Activated CD4-positive, alpha-beta T cell treated with anti-CD3 and anti-CD28 coated beads, Interleukin-2, Interleukin-4, amounts not matched to agents 100 ng/mL and 50 ng/mL, durations not matched to agents 16 hours and 8 hours (primary cell): ENCODE results near the gene ARHGEF28.

Experiments
- DNase-seq: peaks from one replicate; pipeline ENCODE4 v3.0.0-alpha.2; 2020; ENCODE audit warnings: low spot score

The ARHGEF28 gene

GRCh38 chr5:73619606-73620333 lies 6.2 kb upstream of the ARHGEF28 start:
- DNase-seq, result no peak

DNA sequence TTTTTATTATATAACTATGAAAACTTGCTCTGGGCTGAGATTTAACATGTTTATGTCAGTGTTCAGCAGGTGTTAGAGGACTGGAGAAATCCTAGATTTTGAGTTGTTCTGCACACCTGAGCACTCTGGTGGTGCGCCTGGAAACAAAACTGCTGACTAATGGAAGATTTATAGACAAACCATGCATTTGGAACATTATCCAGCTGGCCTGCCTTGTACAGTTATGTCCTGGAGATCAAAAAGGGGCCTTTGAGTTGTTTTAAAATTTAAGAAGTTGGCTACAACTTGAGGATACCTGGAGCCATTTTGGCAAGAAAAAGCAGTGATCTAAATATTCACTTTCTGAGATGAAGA lies 5.7 kb upstream of the ARHGEF28 start:
- no peak for DNase-seq

DNA sequence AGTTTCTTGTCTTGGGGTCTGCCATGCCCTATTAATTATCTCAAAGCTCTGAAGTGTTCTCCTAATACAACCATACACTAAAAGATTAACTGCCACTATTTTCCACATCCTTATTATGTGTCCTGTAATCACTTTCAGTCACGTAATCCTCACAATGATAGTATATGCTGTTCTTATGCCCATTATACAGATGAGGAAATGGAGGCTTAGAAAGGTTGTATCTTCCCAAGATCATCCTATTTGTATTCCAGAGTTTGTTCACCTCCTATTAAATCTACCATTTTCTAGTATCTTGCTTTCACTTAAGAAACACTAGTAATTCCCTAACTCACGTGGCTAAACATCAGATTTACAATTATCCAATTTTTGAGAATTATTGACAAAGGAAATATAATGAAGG lies 2.9 kb upstream of the ARHGEF28 start:
- no peak for DNase-seq

- no peak for DNase-seq
Measured at GRCh38 chr5:73623901-73624404, 2.0 kb upstream of the ARHGEF28 start.

DNA sequence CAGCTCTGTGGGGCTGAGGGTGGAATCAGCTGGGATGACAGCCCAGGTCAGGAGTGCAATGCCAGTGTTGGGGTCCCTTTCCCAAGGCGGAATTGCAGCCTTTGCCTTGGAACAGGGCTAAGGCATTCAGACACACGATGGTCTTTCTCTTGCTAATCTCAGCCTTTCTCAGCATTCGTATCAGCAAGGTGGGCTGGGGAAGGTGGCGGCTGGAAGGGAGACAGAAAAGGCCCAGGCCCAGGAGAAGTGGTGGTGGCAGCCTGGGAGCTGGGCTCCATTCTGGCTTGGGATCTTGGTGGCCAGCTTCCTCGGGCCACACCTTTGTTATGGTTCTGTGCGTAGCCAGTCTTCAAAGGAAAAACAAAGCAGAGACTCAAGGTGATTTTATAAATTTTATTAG lies 1.1 kb upstream of the ARHGEF28 start:
- DNase-seq, result no peak

- no peak for DNase-seq
Measured at GRCh38 chr5:73625372-73625943, 538 bp upstream of the ARHGEF28 start.

- DNase-seq, result no peak
Measured at GRCh38 chr5:73626814-73627313, 868 bp downstream of the ARHGEF28 start.

- DNase-seq, result no peak
Measured at GRCh38 chr5:73629456-73629855, 3.5 kb downstream of the ARHGEF28 start.

- DNase-seq, result no peak
Measured at GRCh38 chr5:73630765-73631164, 4.8 kb downstream of the ARHGEF28 start.

DNA sequence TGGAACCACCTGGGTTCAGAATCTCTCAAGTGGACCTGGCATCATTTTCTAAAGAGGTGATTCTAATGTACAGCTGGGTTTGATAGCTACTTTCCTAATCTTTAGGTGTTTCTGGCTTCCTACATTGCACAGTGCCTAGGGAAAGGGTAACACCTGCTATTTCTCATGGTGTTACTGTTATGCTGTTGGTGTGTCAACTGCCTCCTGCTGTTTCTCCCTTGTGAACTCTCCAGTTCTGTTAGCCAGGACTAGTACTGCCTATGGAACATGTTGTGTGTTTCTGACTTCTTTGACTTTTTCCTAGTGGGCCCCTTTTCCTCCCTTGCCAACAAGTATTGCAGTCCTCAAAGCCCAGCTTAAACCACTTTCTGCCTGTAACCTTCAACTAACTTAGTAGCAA lies 5.5 kb downstream of the ARHGEF28 start:
- no peak for DNase-seq

DNA sequence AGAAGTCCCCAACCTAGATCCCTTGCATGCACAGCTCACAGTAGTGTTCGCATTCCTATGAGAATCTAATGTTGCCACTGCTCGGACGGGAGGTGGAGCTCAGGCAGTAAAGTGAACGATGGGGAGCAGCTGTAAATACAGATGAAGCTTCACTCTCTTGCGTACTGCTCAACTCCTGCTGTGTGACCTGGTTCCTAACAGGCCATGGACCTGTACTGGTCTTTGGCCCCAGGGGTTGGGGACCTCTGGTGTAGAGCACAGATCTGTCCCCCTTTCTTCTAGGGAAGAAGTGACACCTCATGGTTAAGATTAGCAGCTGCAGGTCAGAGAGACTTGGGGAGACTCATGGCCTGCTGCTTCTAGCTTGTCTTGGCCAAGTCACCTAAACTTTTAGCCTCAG lies 7.1 kb downstream of the ARHGEF28 start:
- DNase-seq, result no peak

GRCh38 chr5:73636408-73636807 lies 10.4 kb downstream of the ARHGEF28 start:
- DNase-seq, result no peak

- no peak for DNase-seq
Measured at GRCh38 chr5:73637565-73637964, 11.6 kb downstream of the ARHGEF28 start.

DNA sequence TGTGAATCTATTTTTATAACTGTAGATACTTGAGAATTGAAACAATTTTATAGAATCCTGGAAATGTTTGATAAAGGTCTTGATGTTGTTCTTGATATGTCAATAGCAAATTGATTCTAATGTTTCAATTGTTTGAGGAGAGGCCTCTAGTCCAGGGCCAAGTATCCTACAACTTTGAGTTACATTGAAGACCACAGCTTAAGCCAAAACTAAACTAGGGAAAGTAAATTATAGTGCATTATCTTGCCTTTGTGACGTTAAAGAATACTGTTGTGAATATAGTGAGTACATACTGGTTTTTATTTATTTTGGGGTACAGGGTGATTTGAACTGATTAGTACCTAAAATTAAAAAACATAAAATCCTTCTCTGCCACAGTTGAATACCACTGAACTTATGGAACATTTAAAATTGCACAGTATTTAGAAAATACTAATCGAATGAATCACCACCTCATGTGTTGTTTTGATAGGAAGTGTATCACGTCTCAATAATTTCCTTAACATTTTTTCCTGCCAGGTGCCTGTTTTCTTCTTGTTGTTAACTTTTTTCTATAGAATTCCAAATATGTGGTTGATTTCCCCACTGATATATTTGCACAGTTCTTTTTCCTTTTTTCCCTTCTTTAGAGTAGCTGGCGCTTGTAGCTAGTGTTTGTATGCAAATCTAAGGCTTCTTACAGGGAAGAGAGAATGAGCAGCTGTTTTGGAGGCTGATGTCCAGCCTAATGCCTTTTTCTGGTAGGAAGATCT lies 12.5 kb downstream of the ARHGEF28 start:
- DNase-seq, result no peak

DNA sequence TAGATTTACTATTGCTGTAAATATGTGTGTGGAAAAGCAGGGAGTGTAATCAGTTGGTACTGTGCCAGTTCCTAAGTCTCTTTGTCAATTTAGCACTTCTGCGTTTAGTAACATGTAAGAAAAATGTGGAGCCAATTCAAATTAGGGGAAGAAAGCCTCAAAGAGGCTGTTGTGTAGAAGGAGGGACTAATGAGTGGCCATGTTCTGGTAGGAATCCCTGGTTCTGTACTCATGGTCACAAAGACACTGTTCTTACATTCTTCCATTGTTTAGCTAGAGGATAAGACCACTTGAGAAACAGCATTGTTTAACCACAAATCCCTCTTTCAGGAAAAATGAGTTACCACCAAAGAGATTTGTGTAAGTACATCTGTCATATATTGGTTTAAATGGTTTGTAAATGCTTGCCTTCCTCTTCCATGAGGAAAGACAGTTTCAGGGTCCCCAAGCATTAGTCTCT lies 14.9 kb downstream of the ARHGEF28 start:
- no peak for DNase-seq

DNA sequence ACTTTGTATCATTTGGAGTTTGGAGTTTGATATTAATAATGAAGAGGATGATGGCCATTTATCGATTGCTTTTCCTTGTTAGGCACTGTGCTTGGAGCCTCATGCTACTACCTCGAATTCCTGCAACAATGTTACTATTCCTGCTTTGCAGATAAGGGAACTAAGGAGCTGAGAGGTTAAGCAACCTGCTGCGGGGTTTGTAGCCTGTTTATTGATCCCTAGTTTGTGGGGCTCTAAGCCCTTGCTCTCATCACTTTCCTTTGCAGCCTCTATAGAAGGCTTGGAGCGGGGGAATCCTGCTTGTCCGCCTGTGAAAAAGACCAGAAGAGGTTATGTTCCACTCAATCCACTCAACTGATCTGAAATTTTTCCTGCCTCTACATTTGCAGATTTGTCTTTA lies 15.8 kb downstream of the ARHGEF28 start:
- no peak for DNase-seq

DNA sequence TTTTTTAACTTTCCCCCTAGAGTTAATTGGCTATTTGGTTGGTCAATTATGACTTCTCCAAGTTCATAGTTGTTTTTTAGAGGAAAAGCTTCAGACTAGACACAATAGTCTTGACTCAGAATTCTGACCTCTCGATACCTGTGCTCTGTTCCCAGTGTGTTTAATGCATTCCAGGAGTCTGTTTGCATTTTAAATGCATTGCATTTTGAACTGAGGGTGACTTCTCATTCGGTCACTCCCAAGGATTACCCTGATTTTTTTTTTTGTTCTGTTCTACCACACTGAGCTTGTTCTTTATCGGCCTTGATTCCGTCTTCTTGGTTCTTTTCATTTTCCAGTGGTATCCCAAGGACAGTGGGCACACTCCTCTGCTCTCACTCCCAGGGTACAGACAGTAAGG lies 16.3 kb downstream of the ARHGEF28 start:
- DNase-seq, result no peak

DNA sequence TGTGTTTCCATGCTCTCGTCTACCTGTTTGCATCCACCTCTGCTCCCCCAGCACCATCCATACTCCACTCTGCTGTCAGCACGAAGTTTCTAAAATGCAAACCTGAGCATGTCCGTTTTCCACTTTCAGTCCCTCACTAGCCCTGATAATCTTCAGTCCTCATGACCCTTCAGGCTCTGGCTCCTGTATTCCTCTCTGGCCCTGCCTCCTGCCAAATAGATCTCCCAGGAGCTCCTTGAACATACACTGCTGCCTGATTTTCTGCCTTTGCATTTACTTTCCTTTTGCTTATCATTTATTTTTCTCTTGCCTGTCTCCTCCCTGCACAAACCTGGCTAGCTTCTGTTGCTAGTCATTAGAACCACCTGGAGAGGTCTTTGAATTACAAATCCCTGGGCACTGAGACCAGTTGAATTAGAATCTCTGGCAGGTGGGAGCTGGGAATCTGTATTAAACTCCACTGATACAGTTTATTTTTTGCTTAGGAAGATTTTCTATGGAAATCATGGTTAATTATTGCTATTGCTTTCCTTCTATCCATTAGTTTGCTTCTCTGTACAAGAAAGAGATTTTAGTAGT lies 18.5 kb downstream of the ARHGEF28 start:
- DNase-seq, result no peak

DNA sequence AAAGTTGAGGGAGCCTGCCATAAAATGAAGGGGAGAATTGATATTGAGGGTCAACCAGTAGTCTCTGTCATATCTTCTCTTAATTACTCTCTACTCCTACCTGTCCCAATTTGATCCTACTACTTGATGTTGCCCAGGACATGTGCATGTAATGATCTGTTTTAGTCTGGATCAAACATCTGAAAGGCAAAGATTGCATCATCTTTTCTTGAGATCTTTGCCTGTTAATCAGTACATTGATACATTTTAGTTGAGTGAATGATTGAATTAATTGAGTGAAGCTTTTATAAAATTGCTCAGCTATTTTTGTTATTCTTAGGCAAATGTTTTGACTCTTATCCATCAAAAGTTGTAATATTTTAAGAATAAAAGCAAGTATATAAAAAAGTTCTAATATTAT lies 21.7 kb downstream of the ARHGEF28 start:
- no peak for DNase-seq

GRCh38 chr5:73648515-73648914 lies 22.5 kb downstream of the ARHGEF28 start:
- DNase-seq, result no peak

GRCh38 chr5:73649926-73650325 lies 23.9 kb downstream of the ARHGEF28 start:
- no peak for DNase-seq

DNA sequence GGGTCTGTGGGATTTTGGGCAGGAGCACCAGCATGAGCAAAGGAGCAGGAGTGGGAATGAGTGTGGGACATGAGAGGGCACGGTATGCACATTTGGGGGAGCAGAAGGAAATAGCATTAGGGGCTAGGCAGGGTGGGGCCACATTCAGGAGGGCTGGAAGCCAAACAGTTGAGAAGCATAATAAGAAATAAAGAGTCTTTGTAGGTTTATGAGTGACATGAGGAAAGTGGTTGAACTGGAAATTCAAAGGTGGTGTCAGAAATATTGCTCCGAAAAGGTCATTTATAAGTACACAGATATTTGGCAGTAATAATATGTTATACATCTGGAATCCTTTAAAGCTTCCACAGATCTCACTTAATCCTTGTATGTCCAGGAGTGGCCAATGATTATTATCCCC lies 26.4 kb downstream of the ARHGEF28 start:
- no peak for DNase-seq
